Astrocyte (in vitro differentiated cells and primary cell): ENCODE measurements around the gene B4GALNT1. TPM values are rescaled to one million over a fixed set of nuclear protein-coding genes. Genes with fewer than 3 reads are reported as not detected.

Experiments
- DNase-seq: peaks from one replicate; pipeline ENCODE4 v3.0.0-alpha.2; 2010; ENCODE audit warnings: low read depth
- FAIRE-seq: peaks from 2 replicates; lab custom pipeline; 2011; peaks lifted over from hg19 to GRCh38; lab: Jason Lieb, UNC
- H2AFZ ChIP-seq: 2 replicates; pipeline ENCODE4 v1.6.0; 2012; ENCODE audit warnings: low read depth, low read length, inconsistent platforms
- H3K27ac ChIP-seq: 2 replicates; pipeline ENCODE4 v1.5.1; 2011; ENCODE audit warnings: low read depth, low read length, inconsistent platforms
- H3K27me3 ChIP-seq: 2 replicates; pipeline ENCODE4 v1.6.0; 2011; ENCODE audit warnings: low read length, inconsistent platforms; ENCODE audit not compliant: insufficient read depth
- H3K36me3 ChIP-seq: 2 replicates; pipeline ENCODE4 v1.5.1; 2011; ENCODE audit warnings: low read length, inconsistent platforms; ENCODE audit not compliant: insufficient read depth
- H3K4me1 ChIP-seq: 2 replicates; pipeline ENCODE4 v1.5.1; 2011; ENCODE audit warnings: low read length, inconsistent platforms; ENCODE audit not compliant: insufficient read depth
- H3K4me2 ChIP-seq: 2 replicates; pipeline ENCODE4 v1.6.0; 2012; ENCODE audit warnings: low read length, inconsistent platforms
- H3K4me3 ChIP-seq: 2 replicates; pipeline ENCODE4 v1.5.1; 2011; ENCODE audit warnings: low read depth, mild to moderate bottlenecking, low read length, inconsistent platforms; ENCODE audit not compliant: insufficient read depth
- H3K79me2 ChIP-seq: 2 replicates; pipeline ENCODE4 v1.6.0; 2012; ENCODE audit warnings: mild to moderate bottlenecking, low read length, inconsistent platforms; ENCODE audit not compliant: insufficient read depth
- H3K9ac ChIP-seq: 2 replicates; pipeline ENCODE4 v1.6.0; 2012; ENCODE audit warnings: mild to moderate bottlenecking, low read length, inconsistent platforms
- H3K9me3 ChIP-seq: 2 replicates; pipeline ENCODE4 v1.5.1; 2012; ENCODE audit warnings: low read depth, mild to moderate bottlenecking, low read length, inconsistent platforms; ENCODE audit not compliant: insufficient read depth
- H4K20me1 ChIP-seq: 2 replicates; pipeline ENCODE4 v1.6.0; 2012; ENCODE audit warnings: low read length, inconsistent platforms; ENCODE audit not compliant: insufficient read depth
- H3K27ac Mint-ChIP-seq: one replicate; pipeline ENCODE4 v1.8.0; 2021; ENCODE audit warnings: mild to moderate bottlenecking, mixed read lengths; ENCODE audit not compliant: unreplicated experiment
- H3K27me3 Mint-ChIP-seq: one replicate; pipeline ENCODE4 v1.8.0; 2021; ENCODE audit warnings: low read depth, mixed read lengths; ENCODE audit not compliant: unreplicated experiment
- H3K36me3 Mint-ChIP-seq: one replicate; pipeline ENCODE4 v1.8.0; 2021; ENCODE audit warnings: low read depth, mixed read lengths; ENCODE audit not compliant: unreplicated experiment
- H3K4me1 Mint-ChIP-seq: one replicate; pipeline ENCODE4 v1.8.0; 2021; ENCODE audit warnings: low read depth, mixed read lengths; ENCODE audit not compliant: unreplicated experiment
- H3K4me3 Mint-ChIP-seq: one replicate; pipeline ENCODE4 v1.8.0; 2021; ENCODE audit warnings: mild to moderate bottlenecking, moderate library complexity, mixed read lengths; ENCODE audit not compliant: unreplicated experiment
- H3K9me3 Mint-ChIP-seq: one replicate; pipeline ENCODE4 v1.8.0; 2021; ENCODE audit warnings: mild to moderate bottlenecking, mixed read lengths; ENCODE audit not compliant: unreplicated experiment
- CTCF ChIP-seq: IDR thresholded peaks from 2 replicates; pipeline ENCODE4 v1.5.1; 2011; ENCODE audit warnings: low read depth, mild to moderate bottlenecking, inconsistent platforms, low read length, moderate library complexity; ENCODE audit not compliant: insufficient read depth
- EZH2 ChIP-seq: IDR thresholded peaks from 2 replicates; pipeline ENCODE4 v1.6.1; 2012; ENCODE audit warnings: mild to moderate bottlenecking, low read length, inconsistent platforms; ENCODE audit not compliant: insufficient read depth
- total RNA-seq: library from RNA; stranded (reverse); gene quantifications from 2 replicates; pipeline ENCODE4 v1.2.1, GENCODE V29; 2021

B4GALNT1 gene
- total RNA-seq, 1 donor from 2014 or later = 2.5 TPM

GRCh38 chr12:57620245-57620935 is 12.6 kb downstream of the B4GALNT1 start:
- no peak overlapping the region for H3K27ac Mint-ChIP-seq
- Histone ChIP-seq H3K4me1 (peaks cover 9% of the 10 kb centered on the region), H2AFZ (peak overlapping the region; percentile 40), H3K79me2 (no peaks in the 10 kb centered on the region), H4K20me1 (peaks cover 24% of the 10 kb centered on the region), H3K4me2 (peak overlapping the region; percentile 91), H3K9me3 (no peaks in the 10 kb centered on the region), H3K27me3 (peaks cover 59% of the 10 kb centered on the region), H3K9ac (no peak overlapping the region), H3K36me3 (no peaks in the 10 kb centered on the region), H3K27ac (no peak overlapping the region), H3K4me3 (no peak overlapping the region)
- peaks cover 8% of the 10 kb centered on the region for H3K4me1 Mint-ChIP-seq
- peaks cover 44% of the 10 kb centered on the region for H3K36me3 Mint-ChIP-seq
- no peak for FAIRE-seq
- DNase-seq = no peak
- TF ChIP-seq CTCF (no peak), EZH2 (no peak)
- peaks cover 5% of the 10 kb centered on the region for H3K9me3 Mint-ChIP-seq
- H3K4me3 Mint-ChIP-seq = no peak overlapping the region
- peaks cover 92% of the 10 kb centered on the region for H3K27me3 Mint-ChIP-seq

DNA sequence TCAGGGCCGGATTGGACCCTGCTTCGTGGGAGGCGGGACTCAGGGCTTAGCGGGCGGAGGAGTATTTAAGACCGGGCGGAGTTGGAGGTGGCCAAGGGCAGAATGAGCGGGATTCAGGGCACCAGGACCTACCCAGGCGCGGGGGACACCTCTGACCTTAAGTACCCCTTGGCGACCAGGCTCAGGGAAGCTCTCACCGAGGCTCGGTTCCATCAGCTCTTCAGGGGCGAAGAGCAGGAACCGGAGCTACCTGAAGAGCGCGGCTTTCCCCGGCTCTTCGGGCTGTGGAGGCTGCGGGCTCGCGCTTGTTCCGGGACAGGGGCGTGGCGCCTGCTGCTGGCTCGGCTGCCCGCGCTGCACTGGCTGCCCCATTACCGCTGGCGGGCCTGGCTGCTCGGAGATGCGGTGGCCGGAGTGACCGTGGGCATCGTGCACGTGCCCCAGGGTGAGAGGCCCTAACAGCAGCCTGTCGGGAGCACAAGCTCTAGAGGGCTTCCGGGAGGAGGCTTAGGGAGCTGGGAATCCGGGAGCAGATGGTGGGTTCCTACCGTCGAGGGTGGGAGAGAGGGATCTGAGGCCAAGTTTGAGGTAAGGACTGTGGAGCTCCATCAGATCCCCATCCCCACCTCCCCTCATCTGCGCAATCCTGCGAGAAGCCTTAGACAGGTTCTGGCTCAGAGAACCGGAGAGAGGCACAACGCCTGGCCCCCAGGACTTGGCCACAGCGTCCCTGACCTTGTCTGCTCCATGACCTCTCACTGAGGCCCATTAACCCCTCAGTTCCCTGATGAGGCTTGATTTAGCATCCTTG is 13.4 kb downstream of the B4GALNT1 start:
- Mint-ChIP-seq H3K27me3 (peaks cover 89% of the 10 kb centered on the region), H3K27ac (no peak overlapping the region), H3K9me3 (peaks cover 5% of the 10 kb centered on the region), H3K4me3 (peak overlapping the region; percentile 60), H3K36me3 (peaks cover 47% of the 10 kb centered on the region), H3K4me1 (peaks cover 8% of the 10 kb centered on the region)
- Histone ChIP-seq H3K79me2 (no peaks in the 10 kb centered on the region), H3K9ac (no peak overlapping the region), H4K20me1 (peaks cover 24% of the 10 kb centered on the region), H3K9me3 (no peaks in the 10 kb centered on the region), H3K27ac (no peak overlapping the region), H3K4me3 (no peak overlapping the region), H3K36me3 (no peaks in the 10 kb centered on the region), H3K4me1 (peaks cover 9% of the 10 kb centered on the region), H2AFZ (no peak overlapping the region), H3K27me3 (peaks cover 52% of the 10 kb centered on the region), H3K4me2 (no peak overlapping the region)
- DNase-seq = no peak
- no peak for FAIRE-seq
- no peak for TF ChIP-seq CTCF
- no peak for TF ChIP-seq EZH2
